Left ventricle myocardium inferior (tissue), 1 donor: ENCODE data around the gene PKNOX2. TPM values are rescaled to one million over a fixed set of nuclear protein-coding genes. Genes with fewer than 3 reads are reported as not detected.

Experiments used
- DNase-seq: peaks from one replicate; pipeline ENCODE4 v3.0.0-alpha.2; 2020
- H3K27ac ChIP-seq: fragments of 200-600 bp; replicated peaks from 2 replicates; pipeline ENCODE4 v1.8.0; 2021
- H3K27me3 ChIP-seq: fragments of 200-600 bp; 2 replicates; pipeline ENCODE4 v1.8.0; 2021; ENCODE audit warnings: low read depth
- H3K36me3 ChIP-seq: fragments of 200-600 bp; 2 replicates; pipeline ENCODE4 v1.8.0; 2021
- H3K4me1 ChIP-seq: fragments of 200-600 bp; 2 replicates; pipeline ENCODE4 v1.8.0; 2021
- H3K4me3 ChIP-seq: fragments of 200-600 bp; 2 replicates; pipeline ENCODE4 v1.8.0; 2021; ENCODE audit warnings: mild to moderate bottlenecking, moderate library complexity
- H3K9me3 ChIP-seq: fragments of 200-600 bp; replicated peaks from 2 replicates; pipeline ENCODE4 v1.8.0; 2021
- intact Hi-C: fragments of 100-400 bp; cut with micrococcal nuclease; formaldehyde crosslinking; loops from one replicate; pipeline ENCODE4 v1.11.0; 2022
- total RNA-seq: library from RNA; stranded (reverse); fragmentation: NEBNext Ultra II Directional; extraction: Animal tissue kit (Norgen Biotek cat#: 25700); gene quantifications from one replicate; pipeline ENCODE4 v1.2.1, GENCODE V29; 2021
- TF ChIP-seq, protein P1 (sequence below): fragments of 200-600 bp; IDR thresholded peaks from 2 replicates; pipeline ENCODE4 v1.8.0; 2021; ENCODE audit warnings: antibody characterized with exemption, mild to moderate bottlenecking, borderline replicate concordance
- donor health status: DM: no; HTN: yes; CAD: no; lungs with severe emphysema.

Gene PKNOX2
- total RNA-seq, 1 donor from 2014 or later, result 6.2 TPM

DNA sequence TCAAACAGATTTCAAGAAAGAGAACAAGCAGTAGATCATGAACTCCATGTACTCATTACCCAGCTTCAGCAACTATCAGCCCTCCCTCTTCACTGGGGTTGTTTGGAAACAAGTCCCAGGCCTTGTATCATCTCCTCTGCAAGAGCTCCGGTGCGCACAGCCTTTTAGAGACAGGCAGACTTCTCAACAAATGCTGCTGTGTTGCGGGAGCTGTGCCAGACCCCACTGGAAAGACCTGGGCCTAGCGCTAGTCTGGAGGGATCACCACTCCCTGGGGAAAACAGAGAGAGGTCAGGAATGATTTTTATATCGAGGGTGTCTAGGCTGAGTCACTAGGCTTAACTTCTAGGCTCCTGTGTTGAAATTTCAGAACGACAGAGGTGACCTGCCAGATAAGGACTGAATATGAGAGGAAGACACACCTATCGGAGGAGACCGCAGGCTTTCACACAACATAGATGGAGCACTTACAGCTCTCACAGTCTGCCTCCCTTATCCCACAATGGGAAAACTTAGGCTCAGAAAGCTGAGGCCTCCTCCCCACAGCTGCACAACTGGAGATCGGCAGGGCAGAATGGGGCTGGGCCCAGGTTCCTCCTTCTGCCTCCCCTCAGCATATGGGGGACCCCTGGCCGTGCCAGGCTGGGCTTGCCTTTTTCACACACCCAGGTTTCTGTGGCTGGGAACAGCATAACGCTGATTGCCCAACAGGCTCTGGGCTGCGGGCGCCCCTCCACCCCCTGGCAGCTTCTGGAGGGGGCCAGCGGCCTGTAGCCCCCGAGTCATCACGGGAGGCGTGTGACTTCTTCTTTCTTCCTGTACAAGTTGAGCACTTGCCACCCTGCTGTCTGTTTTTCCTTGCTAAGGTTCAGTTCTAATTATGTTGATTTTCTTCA lies 86.0 kb downstream of the PKNOX2 start:
- Histone ChIP-seq H3K27ac (no peak overlapping the region), H3K4me3 (no peak overlapping the region), H3K4me1 (peaks cover 8% of the 10 kb centered on the region), H3K27me3 (no peaks in the 10 kb centered on the region), H3K36me3 (no peaks in the 10 kb centered on the region), H3K9me3 (no peaks in the 10 kb centered on the region)
- no peak for DNase-seq
- intact Hi-C loops, result no loop called here
- TF ChIP-seq, protein P1, sequence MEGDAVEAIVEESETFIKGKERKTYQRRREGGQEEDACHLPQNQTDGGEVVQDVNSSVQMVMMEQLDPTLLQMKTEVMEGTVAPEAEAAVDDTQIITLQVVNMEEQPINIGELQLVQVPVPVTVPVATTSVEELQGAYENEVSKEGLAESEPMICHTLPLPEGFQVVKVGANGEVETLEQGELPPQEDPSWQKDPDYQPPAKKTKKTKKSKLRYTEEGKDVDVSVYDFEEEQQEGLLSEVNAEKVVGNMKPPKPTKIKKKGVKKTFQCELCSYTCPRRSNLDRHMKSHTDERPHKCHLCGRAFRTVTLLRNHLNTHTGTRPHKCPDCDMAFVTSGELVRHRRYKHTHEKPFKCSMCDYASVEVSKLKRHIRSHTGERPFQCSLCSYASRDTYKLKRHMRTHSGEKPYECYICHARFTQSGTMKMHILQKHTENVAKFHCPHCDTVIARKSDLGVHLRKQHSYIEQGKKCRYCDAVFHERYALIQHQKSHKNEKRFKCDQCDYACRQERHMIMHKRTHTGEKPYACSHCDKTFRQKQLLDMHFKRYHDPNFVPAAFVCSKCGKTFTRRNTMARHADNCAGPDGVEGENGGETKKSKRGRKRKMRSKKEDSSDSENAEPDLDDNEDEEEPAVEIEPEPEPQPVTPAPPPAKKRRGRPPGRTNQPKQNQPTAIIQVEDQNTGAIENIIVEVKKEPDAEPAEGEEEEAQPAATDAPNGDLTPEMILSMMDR, result no peak

DNA sequence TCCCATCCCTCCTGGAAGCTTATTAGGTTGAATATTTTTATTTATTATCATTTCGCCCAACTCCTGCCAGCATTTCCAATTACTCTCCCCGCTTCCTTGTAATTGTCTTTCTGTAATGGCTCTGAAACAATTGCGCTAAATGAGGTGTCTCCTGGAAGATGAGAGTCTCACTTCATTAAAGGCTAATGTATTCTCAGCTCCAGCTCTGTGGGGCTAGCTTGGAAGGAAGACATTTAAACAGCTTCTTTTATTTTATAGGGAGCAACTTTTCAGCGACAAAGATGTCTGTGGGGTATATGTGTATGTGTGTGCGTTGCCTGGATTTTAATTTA lies 86.6 kb downstream of the PKNOX2 start:
- intact Hi-C loops, result no loop called here
- Histone ChIP-seq H3K9me3 (no peaks in the 10 kb centered on the region), H3K36me3 (no peaks in the 10 kb centered on the region), H3K27ac (no peak overlapping the region), H3K4me1 (peaks cover 10% of the 10 kb centered on the region), H3K4me3 (no peak overlapping the region), H3K27me3 (peaks cover 5% of the 10 kb centered on the region)
- DNase-seq, result no peak
- TF ChIP-seq, protein P1, result no peak

DNA sequence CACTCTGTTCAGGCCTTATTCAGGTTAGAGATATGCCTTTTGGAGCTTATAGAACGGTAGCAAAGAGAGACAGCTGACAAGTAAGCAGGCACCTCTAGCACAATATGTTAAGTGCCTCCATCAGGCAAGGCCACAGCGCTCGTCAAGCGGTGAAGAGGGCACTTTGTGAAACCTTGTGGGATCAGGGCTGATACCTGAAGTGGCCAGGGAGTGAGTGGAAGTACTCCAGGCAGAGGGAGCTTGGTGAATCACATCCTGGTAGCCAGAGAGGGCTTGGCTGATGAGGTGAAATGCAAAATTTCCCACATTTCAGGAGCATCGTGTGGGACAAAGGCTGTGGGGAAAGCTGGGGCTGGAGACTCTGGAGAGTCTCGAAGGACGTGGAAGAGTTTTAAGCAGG lies 87.4 kb downstream of the PKNOX2 start:
- no peak overlapping the region for H3K27ac ChIP-seq
- peaks cover 16% of the 10 kb centered on the region for H3K4me1 ChIP-seq
- no peak for DNase-seq
- no peaks in the 10 kb centered on the region for H3K36me3 ChIP-seq
- no peaks in the 10 kb centered on the region for H3K9me3 ChIP-seq
- H3K27me3 ChIP-seq, result peaks cover 8% of the 10 kb centered on the region
- TF ChIP-seq, protein P1, result no peak
- no peak overlapping the region for H3K4me3 ChIP-seq
- intact Hi-C loops, result no loop called here

DNA sequence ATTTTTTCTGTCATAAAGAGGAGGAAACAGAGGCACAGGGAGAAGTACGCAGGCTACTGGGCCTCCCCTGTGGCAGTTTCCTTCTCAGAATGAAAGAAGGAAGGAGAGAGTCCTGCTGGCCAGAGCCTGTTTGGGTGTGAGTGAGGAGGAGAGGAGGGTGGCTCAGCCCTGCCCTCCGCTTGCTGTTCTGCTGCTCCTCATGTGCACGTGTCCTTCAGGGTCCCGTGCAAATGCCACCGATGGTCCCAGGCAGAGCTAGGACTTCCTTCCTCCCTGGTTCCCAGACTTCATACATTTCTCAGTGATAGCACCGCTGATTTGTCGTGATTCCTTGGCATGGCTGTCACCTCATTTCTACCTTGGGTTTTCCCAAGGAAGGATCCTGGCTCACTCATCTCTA lies 88.7 kb downstream of the PKNOX2 start:
- no peak for DNase-seq

DNA sequence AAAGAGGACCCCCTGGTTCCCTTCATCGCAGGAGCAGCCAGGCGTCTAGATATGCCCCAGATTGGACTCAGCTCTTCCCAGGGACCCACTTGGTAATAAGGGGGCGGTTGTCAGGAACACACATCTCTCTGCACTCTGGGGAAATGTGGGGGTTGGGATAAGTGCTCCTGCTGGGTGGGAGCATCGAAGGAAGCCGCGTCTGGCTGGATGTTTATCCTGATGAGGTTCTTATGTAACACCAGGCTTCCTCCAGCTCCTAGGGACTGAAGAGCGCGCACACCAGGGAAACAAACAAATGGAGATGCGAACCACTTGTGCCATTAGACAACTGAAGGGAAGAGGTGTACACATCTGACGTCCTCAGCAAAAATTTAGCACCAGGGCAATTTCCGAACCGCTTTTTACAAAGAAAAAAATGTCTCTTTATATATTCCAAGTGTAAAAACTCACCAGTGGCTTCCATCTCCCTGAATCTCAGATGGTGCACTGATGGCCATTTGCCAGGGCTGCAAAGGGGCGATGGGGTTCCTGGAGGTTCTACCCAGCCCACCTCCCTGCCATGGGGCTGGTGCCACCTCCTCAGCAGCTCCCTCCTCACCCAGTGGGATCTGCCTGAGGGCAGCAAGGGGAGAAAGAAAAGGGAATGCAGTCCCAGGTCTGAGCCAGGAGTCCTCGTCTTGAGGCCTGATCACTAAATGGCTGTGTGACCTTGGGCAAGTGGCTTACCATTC lies 89.4 kb downstream of the PKNOX2 start:
- H3K4me1 ChIP-seq, result peaks cover 22% of the 10 kb centered on the region
- intact Hi-C loops, result no loop called here
- peaks cover 17% of the 10 kb centered on the region for H3K27me3 ChIP-seq
- no peak overlapping the region for H3K4me3 ChIP-seq
- TF ChIP-seq, protein P1, result no peak
- peak overlapping the region; percentile 60 for H3K27ac ChIP-seq
- H3K36me3 ChIP-seq, result no peaks in the 10 kb centered on the region
- no peak for DNase-seq
- H3K9me3 ChIP-seq, result no peaks in the 10 kb centered on the region

More for the DNA sequence above, 88.7 kb downstream of the PKNOX2 start:
- TF ChIP-seq, protein P1, result no peak
- Histone ChIP-seq H3K4me3 (no peak overlapping the region), H3K36me3 (no peaks in the 10 kb centered on the region), H3K9me3 (no peaks in the 10 kb centered on the region), H3K4me1 (peaks cover 16% of the 10 kb centered on the region), H3K27ac (peak overlapping the region; percentile 60), H3K27me3 (peaks cover 16% of the 10 kb centered on the region)
- intact Hi-C loops, result no loop called here
